Vagina (tissue), 2 donors: ENCODE data around the gene REPS2.

Experiments
- CTCF ChIP-seq, 3 experiments: fragments of 450-650 bp in 2 of 3; fragments of 200-600 bp in 1 of 3; sonication (generic) in 1 of 3; IDR thresholded peaks; one replicate each; pipeline ENCODE4 v1.5.1; 2017 to 2019; ENCODE audit warnings: antibody characterized with exemption in 3 of 3, mild to moderate bottlenecking in 2 of 3, moderate library complexity in 2 of 3
- POLR2A ChIP-seq, 2 donors: fragments of 450-650 bp; IDR thresholded peaks; one replicate each; pipeline ENCODE4 v1.6.1; 2017; ENCODE audit warnings: antibody characterized with exemption in 2 of 2, mild to moderate bottlenecking in 2 of 2, moderate library complexity in 2 of 2
- POLR2AphosphoS5 ChIP-seq, 2 donors: sonication (generic); formaldehyde crosslinking; IDR thresholded peaks; one replicate each; pipeline ENCODE4 v1.9.0; 2017; ENCODE audit warnings: antibody characterized with exemption in 2 of 2, mild to moderate bottlenecking in 2 of 2, low read depth in 1 of 2; ENCODE audit not compliant: insufficient read depth in 1 of 2

GRCh38 chrX:16946361-16946964 lies at the start of gene REPS2:
- TF ChIP-seq POLR2A (IDR thresholded peaks at IDR 0.05) (no peak), CTCF (IDR thresholded peaks at IDR 0.05) (no peak), POLR2AphosphoS5 (IDR thresholded peaks at IDR 0.05; ENCODE audit: insufficient read depth in 1 of 2, low read depth in 1 of 2) (no peak)
